HCT116 (cell line): ENCODE results near the gene DAZAP2.

Experiments
- ATF3 ChIP-seq: IDR thresholded peaks from 2 replicates; pipeline ENCODE4 v1.6.1; 2012
- CBX3 ChIP-seq: IDR thresholded peaks from 2 replicates; pipeline ENCODE4 v1.6.1; 2012; ENCODE audit warnings: low read depth
- CEBPB ChIP-seq: IDR thresholded peaks from 2 replicates; pipeline ENCODE4 v1.6.1; 2012; ENCODE audit warnings: low read depth
- CTCF ChIP-seq, 3 experiments: fragments of 200-600 bp in 1 of 3; sonication (generic) in 1 of 3; IDR thresholded peaks in 2 of 3; conservative IDR thresholded peaks in 1 of 3; 2 replicates each; pipeline ENCODE4 v1.5.1; 2012 to 2017; ENCODE audit warnings: low read depth in 2 of 3, low read length in 2 of 3, antibody characterized with exemption in 1 of 3, borderline replicate concordance in 1 of 3, control low read depth in 1 of 3, mild to moderate bottlenecking in 1 of 3, mixed read lengths in 1 of 3, mixed run types in 1 of 3, moderate library complexity in 1 of 3; ENCODE audit not compliant: insufficient read depth in 1 of 3
- EGR1 ChIP-seq: IDR thresholded peaks from 2 replicates; pipeline ENCODE4 v1.6.1; 2012; ENCODE audit warnings: low read depth
- MAX ChIP-seq: IDR thresholded peaks from 2 replicates; pipeline ENCODE4 v1.6.1; 2012
- POLR2A ChIP-seq: IDR thresholded peaks from 2 replicates; pipeline ENCODE4 v1.7.0; 2011; ENCODE audit warnings: borderline replicate concordance; ENCODE audit not compliant: insufficient read depth, insufficient read length; ENCODE audit errors: extremely low read depth
- POLR2AphosphoS5 ChIP-seq: IDR thresholded peaks from 2 replicates; pipeline ENCODE4 v1.6.1; 2011; ENCODE audit warnings: mild to moderate bottlenecking, low read depth, low read length, moderate library complexity
- RAD21 ChIP-seq: IDR thresholded peaks from 2 replicates; pipeline ENCODE4 v1.6.1; 2012; ENCODE audit warnings: low read depth, mild to moderate bottlenecking
- REST ChIP-seq: IDR thresholded peaks from 2 replicates; pipeline ENCODE4 v1.6.1; 2012; ENCODE audit warnings: low read depth
- SIN3A ChIP-seq: IDR thresholded peaks from 2 replicates; pipeline ENCODE4 v1.6.1; 2012; ENCODE audit warnings: low read depth
- SRF ChIP-seq: IDR thresholded peaks from 2 replicates; pipeline ENCODE4 v1.6.1; 2012; ENCODE audit warnings: low read depth
- YY1 ChIP-seq: IDR thresholded peaks from 2 replicates; pipeline ENCODE4 v1.6.1; 2011; ENCODE audit warnings: low read length, low read depth, moderate library complexity, mild to moderate bottlenecking; ENCODE audit not compliant: insufficient replicate concordance; ENCODE audit errors: extremely low read depth
- ZNF274 ChIP-seq: fragments of 200-500 bp; sonication (Bioruptor generic); IDR thresholded peaks from 2 replicates; pipeline ENCODE4 v1.6.1; 2014; ENCODE audit warnings: mild to moderate bottlenecking, low read depth, low read length, inconsistent platforms

GRCh38 chr12:51246254-51246853, 7.7 kb downstream of the DAZAP2 start:
- TF ChIP-seq CTCF (IDR thresholded peaks at IDR 0.05 in 2 of 3, conservative IDR thresholded peaks at IDR 0.05 in 1 of 3; ENCODE audit: borderline replicate concordance in 1 of 3, insufficient read depth in 1 of 3, low read depth in 2 of 3, low read length in 2 of 3), result no peak
- TF ChIP-seq EGR1, result no peak
- TF ChIP-seq POLR2A, result no peak
- no peak for TF ChIP-seq CBX3
- TF ChIP-seq ATF3, result no peak
- TF ChIP-seq RAD21, result peak; percentile 39; the same call in 1 of the 2 replicates
- no peak for TF ChIP-seq MAX
- TF ChIP-seq POLR2AphosphoS5, result no peak
- TF ChIP-seq SRF, result no peak
- no peak for TF ChIP-seq REST
- TF ChIP-seq SIN3A, result no peak
- TF ChIP-seq ZNF274, result no peak
- no peak for TF ChIP-seq CEBPB
- no peak for TF ChIP-seq YY1
